ENCODE data around the gene CPNE1. TPM values are rescaled to one million over a fixed set of nuclear protein-coding genes. Genes with fewer than 3 reads are reported as not detected.
A peak's percentile ranks its signal among the peaks of the same experiment; 100 is the strongest.

The CPNE1 gene
- total RNA-seq, 1 experiment from 2014 or later: 155 TPM

GRCh38 chr20:35592339-35592974 lies 72.2 kb downstream of the CPNE1 start:
- H2BK15ac ChIP-seq (ENCODE audit: low read depth, low read length): no peak overlapping the region
- peaks cover 5 to 13% of the 10 kb centered on the region in 2 experiments for H3K4me1 Mint-ChIP-seq
- no peak overlapping the region for H3K18ac ChIP-seq (ENCODE audit: insufficient read length, low read depth, low read length)
- WGBS (ENCODE audit: extremely low coverage, insufficient read length, low lambda C conversion rate): no CpG with 5 or more reads among the region's 2 CpGs
- no peaks in the 10 kb centered on the region for H3K23me2 ChIP-seq (ENCODE audit: insufficient read length, low read depth, low read length, poor library complexity, severe bottlenecking)
- TF ChIP-seq CTCF (conservative IDR thresholded peaks at IDR 0.05): no peak
- H3K9me3 ChIP-seq (ENCODE audit: control insufficient read depth, low read depth, low read length): no peaks in the 10 kb centered on the region
- no peak overlapping the region for H2AFZ ChIP-seq (ENCODE audit: low read length)
- no peak overlapping the region for H3K23ac ChIP-seq (ENCODE audit: insufficient read length, low read depth, low read length)
- H4K5ac ChIP-seq (ENCODE audit: insufficient read length, low read depth, low read length): no peak overlapping the region
- no peak overlapping the region for H3K4me3 Mint-ChIP-seq
- H3K27me3 ChIP-seq (ENCODE audit: insufficient read depth, low read length): no peaks in the 10 kb centered on the region
- H3K79me1 ChIP-seq (ENCODE audit: insufficient read depth, low read depth, low read length, poor library complexity, severe bottlenecking): no peaks in the 10 kb centered on the region
- H3K9ac ChIP-seq (ENCODE audit: extremely low read depth, insufficient read length, low read length): no peak overlapping the region
- no peaks in the 10 kb centered on the region for H3K36me3 Mint-ChIP-seq (ENCODE audit: insufficient read depth in 1 of 3, low read depth in 3 of 3)
- H3K56ac ChIP-seq (ENCODE audit: insufficient read length, low read depth, low read length): no peak overlapping the region
- H3K27me3 Mint-ChIP-seq (ENCODE audit: low read depth): peaks cover 4% of the 10 kb centered on the region
- H2BK5ac ChIP-seq (ENCODE audit: insufficient read length, low read length): no peak overlapping the region
- H2BK120ac ChIP-seq (ENCODE audit: low read depth, low read length, poor library complexity, severe bottlenecking): no peak overlapping the region
- peak overlapping the region in 2 of 3 experiments; percentile 10 to 44; a peak in 2 of 7 replicates for H3K27ac Mint-ChIP-seq
- no peak overlapping the region for H2AK5ac ChIP-seq (ENCODE audit: insufficient read length, low read length)
- no peak overlapping the region for H3K14ac ChIP-seq (ENCODE audit: insufficient read depth, low read length)
- DNase-seq: peak; percentile 22
- no peak overlapping the region for H4K91ac ChIP-seq (ENCODE audit: insufficient read length, low read depth, low read length)
- no peaks in the 10 kb centered on the region for H4K20me1 ChIP-seq (ENCODE audit: control insufficient read depth, insufficient read depth, insufficient read length)
- no peak overlapping the region for H2BK12ac ChIP-seq (ENCODE audit: insufficient read length, low read depth, low read length)
- H4K8ac ChIP-seq (replicated peaks; ENCODE audit: insufficient read length, low read depth, low read length): no peak overlapping the region
- H3K79me2 ChIP-seq (ENCODE audit: insufficient read depth, low read length): no peaks in the 10 kb centered on the region
- no peak overlapping the region for H3K4me2 ChIP-seq (ENCODE audit: insufficient read depth, insufficient read length, low read length)
- no peaks in the 10 kb centered on the region for H3K4me1 ChIP-seq (ENCODE audit: insufficient read depth, low read length)
- H3K9me3 Mint-ChIP-seq: no peaks in the 10 kb centered on the region
- H3K4ac ChIP-seq (ENCODE audit: low read depth, low read length): no peak overlapping the region
- no peak overlapping the region for H3T11ph ChIP-seq (ENCODE audit: low read length)
- H2BK20ac ChIP-seq (ENCODE audit: low read depth, low read length, poor library complexity, severe bottlenecking): no peak overlapping the region
- H3K27ac ChIP-seq (ENCODE audit: insufficient read length, low read depth, low read length): no peak overlapping the region

All from H9 (cell line).